Stimulated activated CD4-positive, alpha-beta T cell treated with anti-CD3 and anti-CD28 coated beads, Interleukin-2, amount 100 ng/mL, for 4 hours (primary cell): Measurements from ENCODE around the gene HRK.

Source experiments
- DNase-seq: peaks from one replicate; pipeline ENCODE4 v3.0.0-alpha.2; 2020; ENCODE audit warnings: low read depth

Gene HRK

GRCh38 chr12:116867523-116867922, 13.7 kb downstream of the HRK start:
- no peak for DNase-seq

GRCh38 chr12:116864371-116865160, 16.7 kb downstream of the HRK start:
- no peak for DNase-seq

GRCh38 chr12:116863275-116863767, 17.9 kb downstream of the HRK start:
- DNase-seq = no peak

- no peak for DNase-seq
Observed at GRCh38 chr12:116862167-116862566, 19.1 kb downstream of the HRK start.

- no peak for DNase-seq
Observed at GRCh38 chr12:116861320-116861719, 19.9 kb downstream of the HRK start.

- no peak for DNase-seq
Observed at GRCh38 chr12:116860263-116860662, 21.0 kb downstream of the HRK start.

GRCh38 chr12:116859079-116859478, 22.2 kb downstream of the HRK start:
- no peak for DNase-seq

GRCh38 chr12:116856729-116857128, 24.5 kb downstream of the HRK start:
- DNase-seq = no peak

GRCh38 chr12:116855744-116856470, 25.3 kb downstream of the HRK start:
- DNase-seq = no peak

- no peak for DNase-seq
Observed at GRCh38 chr12:116853507-116853906, 27.7 kb downstream of the HRK start.

GRCh38 chr12:116852303-116852702, 28.9 kb downstream of the HRK start:
- DNase-seq = no peak

GRCh38 chr12:116849216-116849615, 32.0 kb downstream of the HRK start:
- no peak for DNase-seq

- DNase-seq = no peak
Observed at GRCh38 chr12:116843085-116843484, 38.2 kb downstream of the HRK start.

- no peak for DNase-seq
Observed at GRCh38 chr12:116839287-116839830, 41.9 kb downstream of the HRK start.

GRCh38 chr12:116838365-116838764, 42.9 kb downstream of the HRK start:
- no peak for DNase-seq

- DNase-seq = no peak
Observed at GRCh38 chr12:116837097-116837496, 44.1 kb downstream of the HRK start.

- DNase-seq = no peak
Observed at GRCh38 chr12:116835484-116835883, 45.8 kb downstream of the HRK start.

- DNase-seq = no peak
Observed at GRCh38 chr12:116833474-116833873, 47.8 kb downstream of the HRK start.

GRCh38 chr12:116832353-116832752, 48.9 kb downstream of the HRK start:
- DNase-seq = no peak

GRCh38 chr12:116827432-116827831, 53.8 kb downstream of the HRK start:
- DNase-seq = no peak

- DNase-seq = no peak
Observed at GRCh38 chr12:116821291-116821690, 60.0 kb downstream of the HRK start.

GRCh38 chr12:116820064-116820656, 61.1 kb downstream of the HRK start:
- DNase-seq = no peak
